Eye (tissue), 1 donor: ENCODE measurements around the gene YAP1.
A peak's percentile ranks its signal among the peaks of the same experiment; 100 is the strongest.

Experiments
- DNase-seq: peaks from one replicate; pipeline ENCODE4 v3.0.0-alpha.2; 2015

Gene YAP1

GRCh38 chr11:102109896-102110760 is at the start of gene YAP1:
YAP1 (plus strand) TSS chr11:102110447; CDS start chr11:102110849, 402 bp downstream.
- DNase-seq: peak; percentile 97

- peak; percentile 22 for DNase-seq
Measured at GRCh38 chr11:102061276-102061675, 49.0 kb upstream of the YAP1 start.

- DNase-seq: no peak
Measured at GRCh38 chr11:102062106-102062505, 48.1 kb upstream of the YAP1 start.

GRCh38 chr11:102064316-102064715 is 45.9 kb upstream of the YAP1 start:
- no peak for DNase-seq

- DNase-seq: no peak
Measured at GRCh38 chr11:102070766-102071165, 39.5 kb upstream of the YAP1 start.

- DNase-seq: peak; percentile 11
Measured at GRCh38 chr11:102071497-102072472, 38.5 kb upstream of the YAP1 start.

GRCh38 chr11:102073253-102073652 is 37.0 kb upstream of the YAP1 start:
- DNase-seq: no peak

GRCh38 chr11:102079625-102080024 is 30.6 kb upstream of the YAP1 start:
- no peak for DNase-seq

- DNase-seq: no peak
Measured at GRCh38 chr11:102081313-102081712, 28.9 kb upstream of the YAP1 start.

GRCh38 chr11:102085864-102086551 is 24.2 kb upstream of the YAP1 start:
- no peak for DNase-seq

- no peak for DNase-seq
Measured at GRCh38 chr11:102097186-102097585, 13.1 kb upstream of the YAP1 start.

GRCh38 chr11:102099755-102100154 is 10.5 kb upstream of the YAP1 start:
- DNase-seq: no peak

- no peak for DNase-seq
Measured at GRCh38 chr11:102108734-102109440, 1.4 kb upstream of the YAP1 start.

GRCh38 chr11:102110761-102111010 is 439 bp downstream of the YAP1 start:
- DNase-seq: no peak

GRCh38 chr11:102111011-102111786 is 952 bp downstream of the YAP1 start:
- DNase-seq: peak; percentile 96

GRCh38 chr11:102111787-102112508 is 1.7 kb downstream of the YAP1 start:
- DNase-seq: peak; percentile 88

- DNase-seq: no peak
Measured at GRCh38 chr11:102112509-102112821, 2.2 kb downstream of the YAP1 start.

- DNase-seq: no peak
Measured at GRCh38 chr11:102114032-102114431, 3.8 kb downstream of the YAP1 start.

GRCh38 chr11:102115557-102115956 is 5.3 kb downstream of the YAP1 start:
- peak; percentile 49 for DNase-seq

GRCh38 chr11:102116453-102117205 is 6.4 kb downstream of the YAP1 start:
- no peak for DNase-seq
